ENCODE measurements around the gene SUCO. TPM values are rescaled to one million over a fixed set of nuclear protein-coding genes. Genes with fewer than 3 reads are reported as not detected.
A peak's percentile ranks its signal among the peaks of the same experiment; 100 is the strongest.

The SUCO gene
- total and polyA plus RNA-seq, 2 of the 4 experiments (the other 2 are of a cell fraction): 11.4 to 21.5 TPM

DNA sequence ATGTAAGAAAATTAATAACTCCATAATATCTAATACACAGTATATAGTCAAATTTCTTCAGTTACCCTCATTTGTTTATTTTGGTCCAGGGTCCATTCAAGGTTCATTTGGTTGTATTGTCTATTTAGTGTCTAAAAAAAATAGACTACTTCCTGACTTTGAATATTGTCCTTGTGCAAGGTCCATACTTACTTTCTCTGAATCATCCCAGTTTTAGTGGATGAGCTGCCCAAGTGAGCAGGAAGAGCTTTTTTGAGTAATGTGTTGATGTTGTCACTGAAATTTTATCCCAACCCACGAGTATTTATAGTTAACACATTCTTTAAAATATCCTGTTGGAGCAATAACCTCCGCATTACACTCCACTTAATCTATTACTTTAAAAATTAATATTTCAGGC is 80.3 kb downstream of the SUCO start:
- Histone ChIP-seq H3K18ac (ENCODE audit: low read depth, low read length) (no peak overlapping the region), H4K5ac (ENCODE audit: low read depth, low read length) (no peak overlapping the region), H2BK120ac (ENCODE audit: low read depth, low read length) (no peak overlapping the region), H3K4me1 (ENCODE audit: control insufficient read depth, insufficient read depth, low read length) (no peaks in the 10 kb centered on the region), H4K8ac (ENCODE audit: low read depth in 2 of 2, low read length in 2 of 2) (no peak overlapping the region), H2BK15ac (ENCODE audit: low read depth, low read length) (no peak overlapping the region), H2AFZ (replicated peaks; ENCODE audit: low read length, poor library complexity) (no peak overlapping the region), H2BK20ac (ENCODE audit: low read depth, low read length) (no peak overlapping the region), H3K9ac (ENCODE audit: low read depth, low read length) (no peak overlapping the region), H3K9me3 (ENCODE audit: control insufficient read depth, insufficient read depth, low read length) (peaks cover 12% of the 10 kb centered on the region), H3K4ac (ENCODE audit: low read depth, low read length) (no peak overlapping the region), H3K36me3 (ENCODE audit: control insufficient read depth, insufficient read depth, low read length) (peaks cover 6% of the 10 kb centered on the region; the same call in 1 of the 2 replicates), H3K27me3 (ENCODE audit: control insufficient read depth, insufficient read depth, low read length) (no peaks in the 10 kb centered on the region), H3K4me2 (ENCODE audit: low read depth, low read length) (no peak overlapping the region), H3K79me1 (ENCODE audit: low read depth in 1 of 2, low read length in 2 of 2) (0 out of 4 replicates have a peak, but pooled peaks cover 0 to 3% of the 10 kb centered on the region in 2 experiments), H3K9me1 (ENCODE audit: insufficient read depth, low read length) (no peaks in the 10 kb centered on the region), H2AK5ac (ENCODE audit: low read depth, low read length) (no peak overlapping the region), H3K14ac (replicated peaks; ENCODE audit: low read depth, low read length) (no peak overlapping the region), H2AK9ac (replicated peaks; ENCODE audit: low read depth, low read length, poor library complexity) (no peak overlapping the region), H3K27ac (ENCODE audit: insufficient read depth, low read length) (no peak overlapping the region), H3K4me3 (ENCODE audit: insufficient read depth, low read depth, low read length) (no peak overlapping the region), H4K20me1 (ENCODE audit: insufficient read depth, low read length) (no peaks in the 10 kb centered on the region), H2BK5ac (ENCODE audit: low read depth, low read length, poor library complexity, severe bottlenecking) (no peak overlapping the region), H3K56ac (ENCODE audit: extremely low read depth, insufficient read depth, low read length) (no peak overlapping the region), H3K23ac (ENCODE audit: low read depth, low read length) (no peak overlapping the region), H4K91ac (ENCODE audit: insufficient read depth, low read depth, low read length) (no peak overlapping the region)
- DNase-seq: peak; percentile 44
- WGBS, 2 experiments (ENCODE audit: extremely low coverage in 2 of 2, insufficient read length in 1 of 2): 100% methylated on average over 1 of the region's 2 CpGs; no CpG with 5 or more reads in 1 of the 2 experiments
- ChIA-PET CTCF (no interaction called here), POLR2A (ENCODE audit: unreplicated experiment) (no interaction called here)
- in situ Hi-C loops (cut with MboI; ENCODE audit: low sequenced_read_pairs): no loop called here
- dilution Hi-C loops (cut with HindIII; ENCODE audit: low sequenced_read_pairs, unreplicated experiment): no loop called here
- no TSS peak for BruUV-seq (replicated peaks)
- intact Hi-C loops (cut with micrococcal nuclease): no loop called here
- ATAC-seq (ENCODE audit: low read depth): no peak; the same call in 1 of the 2 replicates
- TF ChIP-seq FOS (IDR thresholded peaks at IDR 0.05; ENCODE audit: low read depth, low read length): no peak
- no peak for TF ChIP-seq RFX5 (IDR thresholded peaks at IDR 0.05; ENCODE audit: low read depth, low read length)
- no peak for TF ChIP-seq BHLHE40 (IDR thresholded peaks at IDR 0.05; ENCODE audit: low read depth, low read length)
- TF ChIP-seq POLR2A (IDR thresholded peaks at IDR 0.05; ENCODE audit: low read depth, low read length): no peak
- no peak for TF ChIP-seq MAZ (IDR thresholded peaks at IDR 0.05; ENCODE audit: borderline replicate concordance, low read depth, low read length)
- no peak for TF ChIP-seq RAD21 (IDR thresholded peaks at IDR 0.05; ENCODE audit: low read length)
- TF ChIP-seq, protein P1, sequence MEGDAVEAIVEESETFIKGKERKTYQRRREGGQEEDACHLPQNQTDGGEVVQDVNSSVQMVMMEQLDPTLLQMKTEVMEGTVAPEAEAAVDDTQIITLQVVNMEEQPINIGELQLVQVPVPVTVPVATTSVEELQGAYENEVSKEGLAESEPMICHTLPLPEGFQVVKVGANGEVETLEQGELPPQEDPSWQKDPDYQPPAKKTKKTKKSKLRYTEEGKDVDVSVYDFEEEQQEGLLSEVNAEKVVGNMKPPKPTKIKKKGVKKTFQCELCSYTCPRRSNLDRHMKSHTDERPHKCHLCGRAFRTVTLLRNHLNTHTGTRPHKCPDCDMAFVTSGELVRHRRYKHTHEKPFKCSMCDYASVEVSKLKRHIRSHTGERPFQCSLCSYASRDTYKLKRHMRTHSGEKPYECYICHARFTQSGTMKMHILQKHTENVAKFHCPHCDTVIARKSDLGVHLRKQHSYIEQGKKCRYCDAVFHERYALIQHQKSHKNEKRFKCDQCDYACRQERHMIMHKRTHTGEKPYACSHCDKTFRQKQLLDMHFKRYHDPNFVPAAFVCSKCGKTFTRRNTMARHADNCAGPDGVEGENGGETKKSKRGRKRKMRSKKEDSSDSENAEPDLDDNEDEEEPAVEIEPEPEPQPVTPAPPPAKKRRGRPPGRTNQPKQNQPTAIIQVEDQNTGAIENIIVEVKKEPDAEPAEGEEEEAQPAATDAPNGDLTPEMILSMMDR (conservative IDR thresholded peaks at IDR 0.05; ENCODE audit: low read depth, low read length): no peak
- no peak for TF ChIP-seq MAFK (IDR thresholded peaks at IDR 0.05; ENCODE audit: low read depth, low read length)

All from IMR-90 (cell line).